ENCODE results near the gene ARHGAP40. TPM values are rescaled to one million over a fixed set of nuclear protein-coding genes. Genes with fewer than 3 reads are reported as not detected.
A peak's percentile ranks its signal among the peaks of the same experiment; 100 is the strongest.

The ARHGAP40 gene
- total and polyA plus RNA-seq, 9 of the 15 experiments (the other 6 are each of a cell fraction or from before 2014, with no cell fraction given): not detected

GRCh38 chr20:38610521-38610920 lies 8.9 kb downstream of the ARHGAP40 start:
- CTCF ChIA-PET (ENCODE audit: low intra/inter-chr PET ratio): no interaction called here

More at GRCh38 chr20:38610521-38610920, 8.9 kb downstream of the ARHGAP40 start:
- Histone ChIP-seq H3K4me3 (no peak overlapping the region), H3K27ac (ENCODE audit: extremely low read depth, low read depth, low read length) (no peak overlapping the region), H3K4me1 (replicated peaks in 1 of 2; ENCODE audit: control insufficient read depth in 2 of 2, insufficient read depth in 2 of 2, low read length in 2 of 2) (no peaks in the 10 kb centered on the region), H2AFZ (ENCODE audit: low read depth, low read length) (no peak overlapping the region), H3K9me1 (ENCODE audit: control insufficient read depth, insufficient read depth, low read length) (no peaks in the 10 kb centered on the region), H3K36me3 (ENCODE audit: control insufficient read depth, insufficient read depth, low read length) (no peaks in the 10 kb centered on the region), H3K27me3 (ENCODE audit: control insufficient read depth in 2 of 2, insufficient read depth in 2 of 2, low read length in 2 of 2) (peaks cover 28 to 54% of the 10 kb centered on the region in 2 experiments), H3K9ac (ENCODE audit: insufficient read depth in 1 of 2, low read depth in 2 of 2, low read length in 2 of 2) (no peak overlapping the region), H3K4me2 (ENCODE audit: insufficient read depth, low read length) (no peak overlapping the region), H3K79me2 (ENCODE audit: control insufficient read depth, insufficient read depth, low read length) (no peaks in the 10 kb centered on the region), H3K9me3 (replicated peaks; ENCODE audit: control insufficient read depth, insufficient read depth, low read depth, low read length) (no peaks in the 10 kb centered on the region), H4K20me1 (replicated peaks; ENCODE audit: control insufficient read depth, insufficient read depth, low read length) (no peaks in the 10 kb centered on the region)
- intact Hi-C loops (cut with micrococcal nuclease) (no loop called here), in situ Hi-C loops (cut with MboI) (no loop called here)
- no peak for TF ChIP-seq DEAF1 (CRISPR knock-in tag; IDR thresholded peaks at IDR 0.05)
- 0 out of 2 replicates have a peak, but pooled peaks have one; percentile 28 for TF ChIP-seq ZNF316 (IDR thresholded peaks at IDR 0.05)
- POLR2A ChIA-PET: interaction anchor here (0.6 to 0.7 kb wide), 2 partner anchors 18 to 19 kb away, joined by 3 to 4 read pairs; no protein-coding TSS in a partner anchor
- DNase-seq (ENCODE audit: extremely low read depth in 1 of 4, low spot score in 3 of 4) (no peak), FAIRE-seq (no peak), ATAC-seq (no peak)
- 2% methylated on average over 5 of the region's 5 CpGs for WGBS (ENCODE audit: insufficient coverage, low coverage, missing lambda C conversion rate)
- no TSS peak for BruUV-seq (replicated peaks)

Data from K562 (cell line).